ENCODE measurements around the gene KISS1R. TPM values are rescaled to one million over a fixed set of nuclear protein-coding genes. Genes with fewer than 3 reads are reported as not detected.
A peak's percentile ranks its signal among the peaks of the same experiment; 100 is the strongest.

KISS1R gene
- total and polyA plus RNA-seq, 4 donors, result not detected

- Histone ChIP-seq H3K27me3 (ENCODE audit: control insufficient read depth in 4 of 4, insufficient read depth in 4 of 4, low read length in 3 of 4) (no peaks in the 10 kb centered on the region), H3K4me1 (ENCODE audit: control insufficient read depth in 4 of 4, insufficient read depth in 4 of 4, low read length in 3 of 4) (peaks cover 7 to 11% (median 9%) of the 10 kb centered on the region in 4 donors), H3K9ac (ENCODE audit: low read depth in 1 of 2, low read length in 2 of 2) (no peak overlapping the region), H3K27ac (ENCODE audit: low read depth in 1 of 2, low read length in 2 of 2) (no peak overlapping the region), H3K36me3 (ENCODE audit: control insufficient read depth in 4 of 4, insufficient read depth in 3 of 4, low read depth in 1 of 4, low read length in 3 of 4) (peaks cover 0 to 13% (median 4%) of the 10 kb centered on the region in 4 donors), H3K4me3 (ENCODE audit: low read depth in 1 of 3, low read length in 3 of 3) (no peak overlapping the region), H3K9me3 (ENCODE audit: control insufficient read depth in 4 of 4, low read length in 3 of 4) (no peaks in the 10 kb centered on the region)
- WGBS, result 84% methylated on average over 30 of the region's 30 CpGs
- TF ChIP-seq, protein P1, sequence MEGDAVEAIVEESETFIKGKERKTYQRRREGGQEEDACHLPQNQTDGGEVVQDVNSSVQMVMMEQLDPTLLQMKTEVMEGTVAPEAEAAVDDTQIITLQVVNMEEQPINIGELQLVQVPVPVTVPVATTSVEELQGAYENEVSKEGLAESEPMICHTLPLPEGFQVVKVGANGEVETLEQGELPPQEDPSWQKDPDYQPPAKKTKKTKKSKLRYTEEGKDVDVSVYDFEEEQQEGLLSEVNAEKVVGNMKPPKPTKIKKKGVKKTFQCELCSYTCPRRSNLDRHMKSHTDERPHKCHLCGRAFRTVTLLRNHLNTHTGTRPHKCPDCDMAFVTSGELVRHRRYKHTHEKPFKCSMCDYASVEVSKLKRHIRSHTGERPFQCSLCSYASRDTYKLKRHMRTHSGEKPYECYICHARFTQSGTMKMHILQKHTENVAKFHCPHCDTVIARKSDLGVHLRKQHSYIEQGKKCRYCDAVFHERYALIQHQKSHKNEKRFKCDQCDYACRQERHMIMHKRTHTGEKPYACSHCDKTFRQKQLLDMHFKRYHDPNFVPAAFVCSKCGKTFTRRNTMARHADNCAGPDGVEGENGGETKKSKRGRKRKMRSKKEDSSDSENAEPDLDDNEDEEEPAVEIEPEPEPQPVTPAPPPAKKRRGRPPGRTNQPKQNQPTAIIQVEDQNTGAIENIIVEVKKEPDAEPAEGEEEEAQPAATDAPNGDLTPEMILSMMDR (IDR thresholded peaks at IDR 0.05; ENCODE audit: low read depth, low read length, missing input control), result no peak
- TF ChIP-seq, protein P2, sequence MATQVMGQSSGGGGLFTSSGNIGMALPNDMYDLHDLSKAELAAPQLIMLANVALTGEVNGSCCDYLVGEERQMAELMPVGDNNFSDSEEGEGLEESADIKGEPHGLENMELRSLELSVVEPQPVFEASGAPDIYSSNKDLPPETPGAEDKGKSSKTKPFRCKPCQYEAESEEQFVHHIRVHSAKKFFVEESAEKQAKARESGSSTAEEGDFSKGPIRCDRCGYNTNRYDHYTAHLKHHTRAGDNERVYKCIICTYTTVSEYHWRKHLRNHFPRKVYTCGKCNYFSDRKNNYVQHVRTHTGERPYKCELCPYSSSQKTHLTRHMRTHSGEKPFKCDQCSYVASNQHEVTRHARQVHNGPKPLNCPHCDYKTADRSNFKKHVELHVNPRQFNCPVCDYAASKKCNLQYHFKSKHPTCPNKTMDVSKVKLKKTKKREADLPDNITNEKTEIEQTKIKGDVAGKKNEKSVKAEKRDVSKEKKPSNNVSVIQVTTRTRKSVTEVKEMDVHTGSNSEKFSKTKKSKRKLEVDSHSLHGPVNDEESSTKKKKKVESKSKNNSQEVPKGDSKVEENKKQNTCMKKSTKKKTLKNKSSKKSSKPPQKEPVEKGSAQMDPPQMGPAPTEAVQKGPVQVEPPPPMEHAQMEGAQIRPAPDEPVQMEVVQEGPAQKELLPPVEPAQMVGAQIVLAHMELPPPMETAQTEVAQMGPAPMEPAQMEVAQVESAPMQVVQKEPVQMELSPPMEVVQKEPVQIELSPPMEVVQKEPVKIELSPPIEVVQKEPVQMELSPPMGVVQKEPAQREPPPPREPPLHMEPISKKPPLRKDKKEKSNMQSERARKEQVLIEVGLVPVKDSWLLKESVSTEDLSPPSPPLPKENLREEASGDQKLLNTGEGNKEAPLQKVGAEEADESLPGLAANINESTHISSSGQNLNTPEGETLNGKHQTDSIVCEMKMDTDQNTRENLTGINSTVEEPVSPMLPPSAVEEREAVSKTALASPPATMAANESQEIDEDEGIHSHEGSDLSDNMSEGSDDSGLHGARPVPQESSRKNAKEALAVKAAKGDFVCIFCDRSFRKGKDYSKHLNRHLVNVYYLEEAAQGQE (IDR thresholded peaks at IDR 0.05), result no peak
- no peak for TF ChIP-seq GABPA (IDR thresholded peaks at IDR 0.05 in 1 of 2, conservative IDR thresholded peaks at IDR 0.05 in 1 of 2)
- peak; percentile 78 for DNase-seq (ENCODE audit: low spot score)
These were observed 16.6 kb upstream of the KISS1R start for GRCh38 chr19:900302-901111.

- TF ChIP-seq GABPA (IDR thresholded peaks at IDR 0.05 in 1 of 2, conservative IDR thresholded peaks at IDR 0.05 in 1 of 2), result no peak
- TF ChIP-seq NR2F2 (IDR thresholded peaks at IDR 0.05), result no peak
- no peak for TF ChIP-seq FOXA1 (IDR thresholded peaks at IDR 0.05)
- no peak for TF ChIP-seq EGR1 (IDR thresholded peaks at IDR 0.05; ENCODE audit: low read depth in 2 of 2)
- TF ChIP-seq HNF4A (conservative IDR thresholded peaks at IDR 0.05), result no peak
- Histone ChIP-seq H3K27ac (ENCODE audit: low read depth in 1 of 2, low read length in 2 of 2) (no peak overlapping the region), H3K9ac (ENCODE audit: low read depth in 1 of 2, low read length in 2 of 2) (no peak overlapping the region), H3K9me3 (ENCODE audit: control insufficient read depth in 4 of 4, low read length in 3 of 4) (no peaks in the 10 kb centered on the region), H3K36me3 (ENCODE audit: control insufficient read depth in 4 of 4, insufficient read depth in 3 of 4, low read depth in 1 of 4, low read length in 3 of 4) (peaks cover 0 to 13% (median 4%) of the 10 kb centered on the region in 4 donors), H3K27me3 (ENCODE audit: control insufficient read depth in 4 of 4, insufficient read depth in 4 of 4, low read length in 3 of 4) (no peaks in the 10 kb centered on the region), H3K4me3 (ENCODE audit: low read depth in 1 of 3, low read length in 3 of 3) (no peak overlapping the region), H3K4me1 (ENCODE audit: control insufficient read depth in 4 of 4, insufficient read depth in 4 of 4, low read length in 3 of 4) (peaks cover 7 to 11% (median 9%) of the 10 kb centered on the region in 4 donors)
- WGBS, result 94% methylated on average over 27 of the region's 27 CpGs
- DNase-seq (ENCODE audit: low spot score), result no peak
These were observed 15.7 kb upstream of the KISS1R start for GRCh38 chr19:901216-902092.

GRCh38 chr19:902093-902370, 15.1 kb upstream of the KISS1R start:
- DNase-seq (ENCODE audit: low spot score), result no peak
- Histone ChIP-seq H3K27me3 (ENCODE audit: control insufficient read depth in 4 of 4, insufficient read depth in 4 of 4, low read length in 3 of 4) (no peaks in the 10 kb centered on the region), H3K4me3 (ENCODE audit: low read depth in 1 of 3, low read length in 3 of 3) (no peak overlapping the region), H3K27ac (ENCODE audit: low read depth in 1 of 2, low read length in 2 of 2) (no peak overlapping the region), H3K4me1 (ENCODE audit: control insufficient read depth in 4 of 4, insufficient read depth in 4 of 4, low read length in 3 of 4) (peaks cover 7 to 11% (median 9%) of the 10 kb centered on the region in 4 donors), H3K36me3 (ENCODE audit: control insufficient read depth in 4 of 4, insufficient read depth in 3 of 4, low read depth in 1 of 4, low read length in 3 of 4) (peaks cover 0 to 13% (median 4%) of the 10 kb centered on the region in 4 donors), H3K9me3 (ENCODE audit: control insufficient read depth in 4 of 4, low read length in 3 of 4) (no peaks in the 10 kb centered on the region), H3K9ac (ENCODE audit: low read depth in 1 of 2, low read length in 2 of 2) (no peak overlapping the region)
- TF ChIP-seq SP1 (IDR thresholded peaks at IDR 0.05), result no peak
- no peak for TF ChIP-seq FOXA1 (IDR thresholded peaks at IDR 0.05)
- TF ChIP-seq YY1 (IDR thresholded peaks at IDR 0.05), result no peak
- TF ChIP-seq HNF4G (IDR thresholded peaks at IDR 0.05), result no peak
- TF ChIP-seq HNF4A (conservative IDR thresholded peaks at IDR 0.05), result no peak
- TF ChIP-seq, protein P3, sequence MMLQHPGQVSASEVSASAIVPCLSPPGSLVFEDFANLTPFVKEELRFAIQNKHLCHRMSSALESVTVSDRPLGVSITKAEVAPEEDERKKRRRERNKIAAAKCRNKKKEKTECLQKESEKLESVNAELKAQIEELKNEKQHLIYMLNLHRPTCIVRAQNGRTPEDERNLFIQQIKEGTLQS (IDR thresholded peaks at IDR 0.05), result no peak
- TF ChIP-seq, protein P4, sequence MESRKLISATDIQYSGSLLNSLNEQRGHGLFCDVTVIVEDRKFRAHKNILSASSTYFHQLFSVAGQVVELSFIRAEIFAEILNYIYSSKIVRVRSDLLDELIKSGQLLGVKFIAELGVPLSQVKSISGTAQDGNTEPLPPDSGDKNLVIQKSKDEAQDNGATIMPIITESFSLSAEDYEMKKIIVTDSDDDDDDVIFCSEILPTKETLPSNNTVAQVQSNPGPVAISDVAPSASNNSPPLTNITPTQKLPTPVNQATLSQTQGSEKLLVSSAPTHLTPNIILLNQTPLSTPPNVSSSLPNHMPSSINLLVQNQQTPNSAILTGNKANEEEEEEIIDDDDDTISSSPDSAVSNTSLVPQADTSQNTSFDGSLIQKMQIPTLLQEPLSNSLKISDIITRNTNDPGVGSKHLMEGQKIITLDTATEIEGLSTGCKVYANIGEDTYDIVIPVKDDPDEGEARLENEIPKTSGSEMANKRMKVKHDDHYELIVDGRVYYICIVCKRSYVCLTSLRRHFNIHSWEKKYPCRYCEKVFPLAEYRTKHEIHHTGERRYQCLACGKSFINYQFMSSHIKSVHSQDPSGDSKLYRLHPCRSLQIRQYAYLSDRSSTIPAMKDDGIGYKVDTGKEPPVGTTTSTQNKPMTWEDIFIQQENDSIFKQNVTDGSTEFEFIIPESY (IDR thresholded peaks at IDR 0.05), result no peak
- TF ChIP-seq EGR1 (IDR thresholded peaks at IDR 0.05; ENCODE audit: low read depth in 2 of 2), result no peak
- WGBS, result 86% methylated on average over 7 of the region's 7 CpGs

Measured in liver (tissue), 9 donors.